HG03460 (cell line): ENCODE results near the gene ADGRD2.

Experiments used
- ATAC-seq: cut with Tn5 transposase; IDR thresholded peaks from one replicate; pipeline ENCODE4 v1.9.1; 2021; ENCODE audit not compliant: unreplicated experiment

The ADGRD2 gene

DNA sequence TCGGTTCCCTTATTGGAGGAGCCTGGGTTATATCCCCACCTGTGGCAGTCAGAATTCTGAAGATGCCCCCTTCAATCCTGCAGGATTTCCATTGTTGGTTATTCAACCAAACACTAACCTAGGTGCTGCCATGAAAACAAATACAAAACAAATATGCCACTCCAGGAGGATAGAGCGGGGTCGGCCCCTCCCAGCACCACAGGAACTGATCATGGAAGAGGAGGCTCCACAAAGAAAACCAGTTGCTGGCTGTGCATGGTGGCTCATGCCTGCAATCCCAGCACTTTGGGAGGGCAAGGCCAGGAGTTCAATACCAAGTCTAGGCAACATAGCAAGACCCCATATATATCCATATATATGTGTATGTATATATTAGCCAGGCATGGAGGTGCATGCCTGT lies 13.2 kb upstream of the ADGRD2 start:
- no peak for ATAC-seq

DNA sequence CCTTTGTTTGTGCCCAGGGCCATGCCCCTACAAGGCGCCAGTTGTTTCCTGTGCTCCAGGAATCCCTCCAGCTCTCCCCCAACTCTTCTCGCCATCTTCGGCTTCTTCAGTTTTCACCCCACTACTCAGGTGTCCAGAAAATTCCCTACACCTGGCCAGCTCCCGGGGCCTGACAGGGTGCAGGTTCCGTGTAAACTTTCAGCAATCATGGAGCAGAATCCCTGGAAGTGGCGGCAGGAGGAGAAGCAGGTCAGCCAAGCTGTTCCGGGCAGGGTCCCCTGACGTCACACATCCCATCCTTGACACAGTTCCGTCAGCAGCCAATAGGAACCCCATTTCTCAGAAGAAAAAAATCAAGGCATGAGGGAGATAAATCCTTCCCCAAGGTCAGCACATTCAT lies 12.2 kb upstream of the ADGRD2 start:
- ATAC-seq = no peak

DNA sequence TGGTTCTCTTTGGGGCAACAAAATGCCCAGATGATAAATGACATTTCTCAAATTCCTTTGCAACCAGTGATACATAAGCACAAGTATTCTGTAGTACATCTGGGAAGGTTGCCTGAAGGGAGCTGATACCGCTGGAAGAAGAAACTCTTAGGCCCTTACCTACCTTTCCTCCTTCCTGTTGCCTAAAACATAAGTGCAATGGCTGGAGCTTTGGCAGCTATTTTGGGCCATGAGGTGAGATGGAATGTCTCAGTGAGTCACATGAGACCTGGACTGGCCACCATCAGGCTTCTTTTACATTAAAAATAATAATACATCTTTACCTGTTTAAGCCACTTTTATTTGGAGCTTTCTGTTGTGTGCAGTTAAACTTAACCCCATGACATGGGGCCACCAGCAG lies 11.2 kb upstream of the ADGRD2 start:
- ATAC-seq = no peak

DNA sequence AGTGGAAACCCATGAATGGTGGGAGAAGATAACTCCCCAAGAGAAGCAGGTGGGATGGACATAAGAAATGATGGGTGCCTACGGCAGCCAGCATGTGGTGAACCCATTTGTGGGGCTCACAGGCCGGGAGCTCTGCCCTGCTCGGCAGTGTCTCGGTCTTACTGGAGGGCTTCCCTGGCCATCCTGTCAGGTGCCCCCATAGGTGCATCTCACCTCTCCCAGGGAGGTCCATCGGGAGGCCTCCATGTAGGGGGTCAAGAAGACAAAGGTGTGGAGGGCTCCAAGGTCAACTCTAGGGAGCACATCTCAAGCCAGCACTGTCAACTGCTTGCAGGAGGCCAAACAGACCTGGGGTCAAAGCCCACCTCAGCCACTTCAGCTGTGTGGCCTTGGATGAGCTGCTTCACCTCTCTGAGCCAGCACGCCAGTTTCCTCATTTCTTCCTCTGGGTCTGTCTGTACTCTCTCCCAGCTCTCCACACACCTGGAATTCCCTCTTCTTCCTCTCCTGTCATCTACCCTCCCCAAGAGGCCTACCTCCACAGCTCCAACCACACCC lies 10.5 kb upstream of the ADGRD2 start:
- ATAC-seq = no peak

DNA sequence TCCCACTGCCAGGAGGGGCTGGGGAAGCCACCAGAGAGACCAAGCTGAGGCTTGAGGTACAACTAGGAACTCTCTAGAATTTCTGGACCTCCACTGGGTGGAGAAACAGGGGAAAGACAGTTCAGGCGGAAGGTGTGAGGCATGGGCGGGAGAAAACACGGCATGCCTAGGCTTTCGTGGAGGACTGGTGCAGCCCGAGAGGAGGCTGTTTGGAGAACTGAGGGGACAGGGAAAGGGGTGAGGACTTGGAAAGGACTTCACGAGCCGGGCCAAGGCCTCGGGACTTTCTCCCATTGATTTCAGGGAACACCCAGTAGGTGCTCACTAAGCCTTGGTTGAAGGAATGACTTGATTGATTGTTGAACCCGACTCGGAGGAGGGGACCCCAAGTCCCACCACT lies 9.5 kb upstream of the ADGRD2 start:
- no peak for ATAC-seq

DNA sequence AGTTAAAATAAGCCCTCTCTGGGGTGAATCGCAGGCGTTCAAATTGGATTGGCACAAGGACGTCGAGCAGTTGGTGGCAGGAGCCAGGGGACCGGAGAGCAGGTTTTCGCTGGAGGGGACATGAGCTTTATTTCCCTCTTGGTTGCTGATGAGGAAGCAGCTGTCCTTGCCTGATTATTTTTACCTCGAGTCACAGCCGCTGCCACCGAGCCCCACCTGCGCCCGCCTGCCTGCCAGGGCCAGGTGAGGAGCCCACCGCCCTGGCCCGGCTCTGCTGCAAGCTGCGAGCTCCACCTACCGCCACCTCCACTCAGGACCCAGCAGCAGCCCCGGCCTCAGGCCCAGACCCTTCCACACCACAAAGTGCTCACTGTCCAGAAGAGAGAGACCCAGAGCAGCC lies 9.0 kb upstream of the ADGRD2 start:
- no peak for ATAC-seq

DNA sequence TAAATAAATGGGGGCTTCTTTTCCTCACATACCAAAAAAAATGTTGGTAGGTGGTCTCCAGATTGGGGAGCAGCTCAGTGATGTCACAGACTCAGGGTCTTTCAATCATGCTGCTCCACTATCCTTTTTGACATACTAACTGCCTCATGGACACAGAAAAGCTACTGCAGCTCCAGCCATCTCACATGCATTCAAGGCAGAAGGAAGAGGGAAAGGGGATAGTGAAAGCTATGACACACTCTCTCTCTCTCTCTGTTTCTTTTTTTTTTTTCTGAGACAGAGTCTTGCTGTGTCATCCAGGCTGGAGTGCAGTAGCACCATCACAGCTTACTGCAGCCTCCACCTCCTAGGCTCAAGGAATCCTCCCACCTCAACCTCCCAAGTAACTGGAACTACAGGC lies 7.9 kb upstream of the ADGRD2 start:
- no peak for ATAC-seq

DNA sequence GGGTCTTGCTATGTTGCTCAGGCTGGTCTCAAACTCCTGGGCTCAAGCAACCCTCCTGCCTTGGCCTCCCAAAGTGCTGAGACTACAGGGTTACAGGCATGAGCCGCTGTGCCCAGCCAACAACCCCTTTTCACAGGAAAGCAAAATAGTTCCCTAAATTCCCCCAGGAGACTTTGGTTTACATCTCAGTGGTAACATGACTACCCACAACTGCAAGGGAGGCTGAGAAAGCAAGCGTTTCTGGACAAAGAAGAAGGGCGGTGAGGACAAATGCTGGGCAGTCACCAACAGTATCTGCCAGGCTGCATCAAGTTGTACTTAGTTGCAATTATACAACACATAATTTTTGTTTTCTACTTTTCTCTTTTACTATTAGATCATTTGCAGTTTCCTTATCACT lies 7.4 kb upstream of the ADGRD2 start:
- ATAC-seq = no peak

DNA sequence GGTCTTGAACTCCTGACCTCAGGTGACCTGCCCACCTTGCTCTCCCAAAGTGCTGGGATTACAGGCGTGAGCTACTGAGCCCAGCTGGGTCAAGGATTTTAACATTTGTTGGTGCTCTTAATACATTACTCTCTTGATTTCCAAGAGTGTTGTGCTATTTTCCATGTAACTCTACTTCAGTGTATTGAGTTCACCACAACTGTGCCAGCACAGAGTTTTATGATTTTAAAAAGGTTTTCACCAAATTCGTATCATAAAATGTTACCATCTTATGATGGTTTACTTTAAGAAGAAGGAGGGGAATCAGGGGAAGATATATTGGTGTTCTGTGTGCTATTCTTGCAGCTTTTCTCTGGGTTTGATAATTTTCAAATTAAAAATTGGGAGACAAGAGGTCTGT lies 6.6 kb upstream of the ADGRD2 start:
- no peak for ATAC-seq

DNA sequence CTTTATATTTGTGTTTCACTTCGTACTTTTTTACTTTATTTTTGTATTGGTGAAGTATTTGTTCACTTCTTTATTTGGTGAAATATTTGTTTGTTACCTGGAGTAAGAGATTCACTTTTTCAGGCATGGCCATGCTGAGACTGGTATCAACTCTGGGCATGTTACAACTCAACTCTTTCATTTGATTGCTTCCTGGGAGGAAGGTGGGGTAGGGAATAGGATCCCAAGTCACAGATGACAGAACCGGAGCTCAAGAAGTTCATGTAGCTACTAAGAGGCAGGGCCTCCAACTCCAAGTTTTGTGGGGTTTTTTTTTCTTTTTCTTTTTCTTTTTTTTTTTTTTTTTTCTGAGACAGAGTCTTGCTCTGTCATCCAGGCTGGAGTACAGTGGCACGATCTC lies 6.1 kb upstream of the ADGRD2 start:
- ATAC-seq = no peak

DNA sequence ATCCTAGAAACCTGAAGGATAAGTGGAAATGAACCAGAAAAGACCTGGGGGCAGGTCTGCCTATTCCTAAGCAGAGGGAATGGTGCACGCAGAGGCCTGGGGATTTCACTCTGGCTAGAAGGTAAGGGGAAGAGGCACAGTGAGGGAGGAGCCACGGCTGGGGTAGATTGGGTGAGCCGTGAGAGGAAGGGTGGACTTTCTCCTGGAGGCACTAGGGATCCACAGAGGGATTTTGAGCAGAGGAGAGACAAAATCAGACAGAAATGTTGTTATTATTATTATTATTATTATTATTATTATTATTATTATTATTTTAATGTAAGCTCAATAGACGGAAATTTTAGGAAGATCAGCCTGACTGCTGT lies 3.0 kb upstream of the ADGRD2 start:
- ATAC-seq = no peak

DNA sequence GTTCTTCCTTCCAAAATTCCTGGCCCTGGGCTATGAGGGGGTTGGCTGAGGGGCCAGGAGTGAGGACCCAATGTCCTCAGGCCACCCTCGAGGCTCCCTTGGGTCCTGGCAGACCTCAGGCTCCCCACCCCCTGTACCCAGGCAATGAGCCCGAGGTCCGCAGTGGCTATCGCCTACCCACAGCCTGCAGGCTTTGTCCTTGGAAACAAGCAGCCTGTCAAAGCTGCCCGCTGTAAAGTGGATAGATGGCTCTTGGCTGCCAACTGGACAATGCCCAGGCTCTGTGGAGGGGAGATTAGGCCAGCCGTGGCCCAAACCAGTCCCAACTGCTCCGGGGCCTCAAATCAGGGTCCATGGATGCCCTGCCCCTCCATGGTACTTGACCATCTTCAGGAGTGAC lies 2.2 kb upstream of the ADGRD2 start:
- ATAC-seq = no peak

DNA sequence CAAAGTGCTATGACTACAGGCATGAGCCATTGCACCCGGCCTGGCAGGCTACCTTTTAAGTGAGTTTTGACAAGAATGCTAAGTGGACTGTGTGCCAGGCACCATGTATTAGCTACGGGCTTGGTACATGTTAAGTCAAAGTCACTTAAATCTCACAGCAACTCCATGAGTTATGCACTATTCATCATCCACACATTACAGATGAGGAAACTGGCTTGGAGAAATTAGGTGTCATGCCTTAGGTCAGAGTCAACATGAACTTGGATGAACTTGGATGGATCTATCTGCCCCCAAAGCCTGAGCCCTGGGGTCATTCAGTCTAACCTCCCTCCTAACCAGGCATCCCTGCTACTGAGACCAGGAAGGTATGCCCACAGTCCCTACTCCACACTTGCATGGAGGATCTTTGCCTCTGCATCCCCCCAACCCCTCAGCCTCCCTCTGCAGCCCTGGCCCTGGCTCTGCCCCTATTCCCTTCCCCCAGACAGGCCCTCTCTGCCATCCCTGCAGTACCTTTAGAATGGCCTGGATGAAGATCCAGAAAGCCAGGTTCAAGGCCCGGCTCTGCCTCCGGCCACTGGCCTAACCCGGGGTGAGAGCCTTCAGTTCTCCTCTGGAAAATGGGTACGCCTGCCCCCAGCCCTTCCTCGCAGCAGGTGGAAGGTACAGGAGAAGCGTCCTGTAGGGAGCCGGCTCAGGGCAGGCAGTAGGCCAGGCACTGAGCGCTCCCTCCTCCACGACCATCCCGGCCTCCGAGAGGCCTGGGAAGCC lies 685 bp upstream of the ADGRD2 start:
- ATAC-seq = no peak

DNA sequence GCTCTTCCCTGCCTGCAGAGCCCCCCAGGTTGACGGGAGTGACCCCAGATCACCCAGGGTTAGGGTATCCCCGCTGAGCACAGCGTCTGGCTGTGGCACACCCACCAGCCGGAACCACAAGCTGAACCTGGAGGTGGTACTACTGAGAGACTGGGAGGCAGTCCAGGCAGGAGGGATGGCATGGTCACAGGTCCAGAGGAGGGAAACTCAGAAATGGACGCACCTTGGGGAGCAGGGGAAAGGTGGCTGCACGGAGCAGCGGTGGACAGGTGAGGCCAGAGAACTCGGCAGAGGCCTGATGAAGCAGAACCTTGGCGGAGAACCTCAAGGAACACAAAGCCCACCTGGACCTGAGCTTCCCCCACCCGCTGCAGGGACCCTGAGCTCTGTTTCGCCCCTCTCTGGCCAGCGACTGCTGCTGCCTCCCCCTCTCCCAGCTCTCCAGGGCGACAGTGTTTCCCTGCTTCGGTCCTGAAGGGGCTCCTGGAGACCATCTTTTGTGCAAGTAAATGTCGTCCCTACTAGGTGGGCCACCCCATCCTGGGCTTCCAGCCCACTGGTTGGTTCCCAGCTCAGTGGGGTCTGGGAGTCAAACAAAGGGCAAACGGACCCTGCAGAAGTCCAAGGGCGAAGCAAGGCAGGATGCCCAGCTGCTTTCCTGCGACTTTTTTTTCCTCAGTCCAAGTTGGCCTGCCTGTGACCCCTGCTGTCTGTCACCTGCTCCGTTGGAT lies 845 bp downstream of the ADGRD2 start:
- ATAC-seq = no peak

DNA sequence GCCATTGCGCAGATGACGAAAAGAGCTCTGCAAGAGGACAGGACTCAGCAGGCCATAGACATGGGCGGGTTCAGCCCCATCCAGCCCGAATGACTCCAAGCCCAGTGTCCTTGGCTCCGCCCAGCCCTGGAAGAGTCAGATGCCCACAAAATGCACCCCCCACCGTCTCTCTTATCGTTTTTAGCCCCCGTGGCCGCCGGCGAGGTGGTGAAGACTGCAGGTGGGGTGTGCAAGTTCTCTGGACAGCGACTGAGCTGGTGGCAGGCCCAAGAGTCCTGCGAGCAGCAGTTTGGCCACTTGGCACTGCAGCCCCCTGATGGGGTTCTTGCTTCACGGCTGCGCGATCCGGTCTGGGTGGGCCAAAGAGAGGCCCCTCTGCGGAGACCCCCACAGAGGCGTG lies 2.1 kb downstream of the ADGRD2 start:
- no peak for ATAC-seq

DNA sequence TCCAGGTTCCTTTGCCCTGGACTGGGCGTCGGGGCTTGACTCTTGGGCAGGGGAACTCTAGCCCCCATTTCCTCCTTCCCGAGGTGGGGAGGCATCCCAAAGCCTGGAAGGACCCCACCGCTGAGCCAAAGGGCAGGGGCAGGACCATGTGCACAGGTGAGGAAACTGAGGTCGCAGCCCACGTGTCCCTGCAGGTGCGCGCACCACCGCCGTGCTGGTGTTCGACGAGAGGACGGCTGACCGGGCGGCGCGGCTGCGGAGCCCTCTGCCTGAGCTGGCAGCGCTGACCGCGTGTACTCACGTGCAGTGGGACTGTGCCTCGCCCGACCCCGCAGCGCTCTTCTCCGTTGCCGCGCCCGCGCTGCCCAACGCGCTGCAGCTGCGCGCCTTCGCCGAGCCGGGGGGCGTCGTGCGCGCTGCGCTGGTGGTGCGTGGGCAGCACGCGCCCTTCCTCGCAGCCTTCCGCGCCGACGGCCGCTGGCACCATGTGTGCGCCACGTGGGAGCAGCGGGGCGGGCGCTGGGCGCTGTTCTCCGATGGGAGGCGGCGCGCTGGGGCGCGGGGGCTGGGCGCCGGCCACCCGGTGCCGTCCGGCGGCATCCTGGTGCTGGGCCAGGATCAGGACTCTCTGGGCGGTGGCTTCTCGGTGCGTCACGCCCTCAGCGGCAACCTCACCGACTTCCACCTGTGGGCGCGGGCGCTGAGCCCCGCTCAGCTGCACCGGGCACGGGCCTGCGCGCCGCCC lies 2.8 kb downstream of the ADGRD2 start:
- ATAC-seq = no peak

DNA sequence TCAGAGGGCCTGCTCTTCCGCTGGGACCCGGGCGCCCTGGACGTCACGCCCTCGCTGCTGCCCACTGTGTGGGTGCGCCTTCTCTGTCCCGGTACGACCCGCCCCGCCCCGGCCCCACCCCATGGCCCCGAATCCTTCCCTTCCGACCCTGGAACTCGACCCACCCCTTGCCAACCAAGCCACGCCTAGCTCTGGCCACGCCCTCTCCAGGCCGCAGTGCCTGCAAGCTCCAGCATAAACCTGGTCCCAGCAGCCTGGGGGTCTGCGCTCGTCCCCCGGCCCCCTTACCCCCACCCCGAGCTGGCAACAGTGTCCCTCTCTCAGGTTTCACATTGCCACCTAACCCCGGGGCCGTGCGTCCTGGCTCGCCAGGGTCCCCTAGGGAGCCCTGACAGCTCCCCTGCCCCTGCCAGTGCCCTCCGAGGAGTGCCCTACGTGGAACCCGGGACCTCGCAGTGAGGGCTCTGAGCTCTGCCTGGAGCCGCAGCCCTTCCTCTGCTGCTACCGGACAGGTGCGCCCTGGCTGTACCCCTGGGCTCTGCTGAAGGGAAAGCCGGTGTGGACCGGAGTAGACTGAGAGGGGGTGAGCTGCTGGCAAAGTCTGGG lies 3.4 kb downstream of the ADGRD2 start:
- no peak for ATAC-seq

DNA sequence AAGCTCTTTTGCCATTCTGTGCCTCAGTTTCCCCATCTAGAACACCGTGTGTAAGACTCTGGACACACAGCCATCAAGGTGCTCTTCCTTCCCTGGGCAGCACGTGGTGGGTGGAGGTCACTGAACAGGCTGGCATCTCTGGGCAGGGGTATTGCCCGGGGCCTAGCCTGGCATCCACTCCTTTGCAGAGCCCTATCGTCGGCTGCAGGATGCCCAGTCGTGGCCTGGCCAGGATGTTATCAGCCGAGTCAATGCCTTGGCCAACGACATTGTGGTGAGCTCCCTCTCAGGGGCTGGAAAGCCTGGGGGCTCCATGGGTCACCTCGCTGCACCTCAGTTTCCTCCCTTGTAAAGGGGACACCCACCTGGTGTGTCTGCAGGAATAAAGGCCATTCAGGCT lies 4.0 kb downstream of the ADGRD2 start:
- no peak for ATAC-seq

DNA sequence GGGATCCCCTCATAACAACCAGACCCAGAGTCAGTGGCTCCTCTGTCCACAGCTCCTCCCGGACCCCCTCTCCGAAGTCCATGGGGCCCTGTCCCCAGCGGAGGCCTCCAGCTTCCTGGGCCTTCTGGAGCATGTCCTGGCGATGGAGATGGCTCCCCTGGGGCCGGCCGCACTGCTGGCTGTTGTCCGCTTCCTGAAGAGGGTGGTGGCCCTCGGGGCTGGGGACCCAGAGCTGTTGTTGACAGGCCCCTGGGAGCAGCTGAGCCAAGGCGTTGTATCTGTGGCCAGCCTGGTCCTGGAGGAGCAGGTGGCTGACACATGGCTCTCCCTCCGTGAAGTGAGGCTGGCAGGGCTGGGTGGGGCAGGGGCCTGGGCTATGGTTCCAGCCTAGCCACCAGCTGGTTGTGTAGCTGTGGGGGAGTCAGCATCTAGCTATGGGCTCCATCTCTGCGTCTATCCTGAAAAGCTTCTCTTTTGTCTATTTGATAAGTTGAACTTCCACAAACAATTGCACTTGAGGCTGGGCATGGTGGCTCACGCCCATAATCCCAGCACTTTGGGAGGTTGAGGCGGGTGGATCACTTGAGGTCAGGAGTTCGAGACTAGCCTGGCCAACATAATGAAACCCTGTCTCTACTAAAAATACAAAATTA lies 4.7 kb downstream of the ADGRD2 start:
- ATAC-seq = no peak

DNA sequence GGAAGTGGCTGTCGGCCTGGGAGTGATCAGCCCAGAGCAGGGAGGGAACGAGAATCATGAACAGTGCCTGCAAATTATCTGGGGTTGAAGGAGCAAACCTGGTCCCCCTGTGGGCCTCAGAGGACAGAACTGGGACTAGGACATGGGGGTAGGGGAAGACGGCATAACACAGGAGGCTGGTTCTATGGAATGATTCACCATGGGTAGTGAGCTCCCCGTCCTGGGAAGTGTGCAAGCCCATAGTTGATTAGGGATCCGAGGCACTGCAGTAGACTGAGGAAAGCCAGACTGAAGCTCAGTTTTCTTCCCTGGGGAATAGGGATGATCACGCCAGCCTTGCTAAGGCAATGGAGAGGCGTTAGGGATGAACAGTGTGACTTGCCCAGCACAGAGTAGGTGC lies 5.6 kb downstream of the ADGRD2 start:
- no peak for ATAC-seq
